HEK293 (cell line): ENCODE measurements around the gene C1orf167.

Experiments
- CTCF ChIA-PET: fragments of 350-600 bp; formaldehyde crosslinking; extraction: SDS; loops from one replicate; lab custom pipeline; 2021; ENCODE audit warnings: antibody characterized with exemption; lab: Yijun Ruan, JAX
- POLR2A ChIA-PET: fragments of 300-600 bp; formaldehyde crosslinking; extraction: SDS; loops from one replicate; lab custom pipeline; 2020; ENCODE audit warnings: antibody characterized with exemption, inconsistent platforms; lab: Yijun Ruan, JAX
- H3K27ac ChIP-seq: fragments of 200-500 bp; sonication (Bioruptor generic); 2 replicates; pipeline ENCODE4 v1.5.1; 2014; ENCODE audit warnings: low read depth, low read length, control low read depth, inconsistent platforms; ENCODE audit errors: extremely low read depth
- H3K36me3 ChIP-seq, 2 experiments: fragments of 200-500 bp in 1 of 2; sonication (Bioruptor generic) in 1 of 2; 1 replicate in 1 of 2; 2 replicates in 1 of 2; pipeline ENCODE4 v1.5.1; 2014 to 2017; ENCODE audit warnings: inconsistent platforms in 2 of 2, low read length in 2 of 2; ENCODE audit not compliant: control insufficient read depth in 2 of 2, insufficient read depth in 1 of 2
- H3K4me1 ChIP-seq: fragments of 200-500 bp; sonication (Bioruptor generic); 2 replicates; pipeline ENCODE4 v1.5.1; 2014; ENCODE audit warnings: mild to moderate bottlenecking, low read length, inconsistent platforms; ENCODE audit not compliant: control insufficient read depth, insufficient read depth
- H3K4me3 ChIP-seq: 2 replicates; pipeline ENCODE4 v1.5.1; 2011; ENCODE audit warnings: low read depth, mild to moderate bottlenecking, control low read depth, low read length, moderate library complexity
- H3K9me3 ChIP-seq: fragments of 200-500 bp; sonication (Bioruptor generic); 2 replicates; pipeline ENCODE4 v1.5.1; 2014; ENCODE audit warnings: low read depth, low read length, inconsistent platforms; ENCODE audit not compliant: control insufficient read depth, insufficient read depth
- GLIS1 ChIP-seq: fragments of 450-650 bp; formaldehyde crosslinking; IDR thresholded peaks from 2 replicates; pipeline ENCODE4 v1.5.1; 2016; ENCODE audit warnings: missing biosample characterization, missing genetic modification characterization
- KLF1 ChIP-seq: fragments of 450-650 bp; formaldehyde crosslinking; IDR thresholded peaks from 2 replicates; pipeline ENCODE4 v1.5.1; 2016; ENCODE audit warnings: missing biosample characterization, missing genetic modification characterization
- OSR2 ChIP-seq: fragments of 450-650 bp; formaldehyde crosslinking; IDR thresholded peaks from 2 replicates; pipeline ENCODE4 v1.5.1; 2016; ENCODE audit warnings: missing biosample characterization, missing genetic modification characterization
- SP2 ChIP-seq: fragments of 450-650 bp; formaldehyde crosslinking; IDR thresholded peaks from 2 replicates; pipeline ENCODE4 v1.5.1; 2016; ENCODE audit warnings: missing biosample characterization, missing genetic modification characterization
- ZFP41 ChIP-seq: fragments of 450-650 bp; formaldehyde crosslinking; IDR thresholded peaks from 2 replicates; pipeline ENCODE4 v1.5.1; 2016; ENCODE audit warnings: missing biosample characterization, missing genetic modification characterization, borderline replicate concordance
- ZNF394 ChIP-seq: fragments of 450-650 bp; formaldehyde crosslinking; IDR thresholded peaks from 2 replicates; pipeline ENCODE4 v1.5.1; 2016; ENCODE audit warnings: missing biosample characterization, missing genetic modification characterization, mild to moderate bottlenecking, moderate library complexity, borderline replicate concordance
- ZNF510 ChIP-seq: fragments of 450-650 bp; formaldehyde crosslinking; IDR thresholded peaks from 2 replicates; pipeline ENCODE4 v1.5.1; 2018; ENCODE audit warnings: mild to moderate bottlenecking, missing genetic modification characterization, missing biosample characterization; ENCODE audit not compliant: insufficient replicate concordance
- ZNF521 ChIP-seq: fragments of 450-650 bp; formaldehyde crosslinking; IDR thresholded peaks from 2 replicates; pipeline ENCODE4 v1.5.1; 2017; ENCODE audit warnings: missing biosample characterization, mild to moderate bottlenecking, missing genetic modification characterization
- ZNF664 ChIP-seq: fragments of 450-650 bp; formaldehyde crosslinking; IDR thresholded peaks from 2 replicates; pipeline ENCODE4 v1.5.1; 2016; ENCODE audit warnings: missing biosample characterization, missing genetic modification characterization
- ZNF76 ChIP-seq: fragments of 450-650 bp; formaldehyde crosslinking; IDR thresholded peaks from 2 replicates; pipeline ENCODE4; 2016; ENCODE audit warnings: low read depth, missing biosample characterization, missing genetic modification characterization, borderline replicate concordance
- ZNF777 ChIP-seq: fragments of 450-650 bp; formaldehyde crosslinking; IDR thresholded peaks from 2 replicates; pipeline ENCODE4 v1.5.1; 2017; ENCODE audit warnings: missing biosample characterization, missing genetic modification characterization, borderline replicate concordance
- TF ChIP-seq, protein P1 (sequence below): fragments of 450-650 bp; formaldehyde crosslinking; IDR thresholded peaks from 2 replicates; pipeline ENCODE4 v1.5.1; 2016; ENCODE audit warnings: missing biosample characterization, missing genetic modification characterization

Gene C1orf167

GRCh38 chr1:11729498-11730428 is 32.2 kb upstream of the C1orf167 start (continued):
- no peak for TF ChIP-seq ZNF76 (tag by site-specific recombination)

- no peak overlapping the region for H3K27ac ChIP-seq
- peak; percentile 85; the same call in 1 of the 2 replicates for TF ChIP-seq ZNF394 (tag by site-specific recombination)
- TF ChIP-seq OSR2 (tag by site-specific recombination): no peak
- no peaks in the 10 kb centered on the region for H3K36me3 ChIP-seq
- H3K4me1 ChIP-seq: no peaks in the 10 kb centered on the region
- CTCF ChIA-PET: interaction anchor here (1.3 kb wide), 1 partner anchor 11 kb away, joined by 4 read pairs; no protein-coding TSS in a partner anchor
- no peak overlapping the region for H3K4me3 ChIP-seq
- POLR2A ChIA-PET: no interaction called here
- no peaks in the 10 kb centered on the region for H3K9me3 ChIP-seq
Observed at GRCh38 chr1:11730429-11730891, 31.5 kb upstream of the C1orf167 start.

- CTCF ChIA-PET: interaction anchor here (0.6 to 1.3 kb wide), 2 partner anchors 12 to 622 kb away, joined by 4 to 5 read pairs; no protein-coding TSS in a partner anchor
- Histone ChIP-seq H3K9me3 (no peaks in the 10 kb centered on the region), H3K4me1 (no peaks in the 10 kb centered on the region), H3K4me3 (no peak overlapping the region), H3K27ac (no peak overlapping the region), H3K36me3 (no peaks in the 10 kb centered on the region)
- TF ChIP-seq ZNF777 (no peak), ZNF521 (no peak), GLIS1 (tag by site-specific recombination) (0 out of 2 replicates have a peak, but pooled peaks have one; percentile 10)
- POLR2A ChIA-PET: interaction anchor here (0.6 kb wide), 1 partner anchor 96 kb away, joined by 9 read pairs; no protein-coding TSS in a partner anchor
Observed at GRCh38 chr1:11731691-11732283, 30.2 kb upstream of the C1orf167 start.

GRCh38 chr1:11733306-11733705 is 28.7 kb upstream of the C1orf167 start:
- H3K36me3 ChIP-seq: no peaks in the 10 kb centered on the region
- H3K27ac ChIP-seq: no peak overlapping the region
- POLR2A ChIA-PET: no interaction called here
- no peaks in the 10 kb centered on the region for H3K9me3 ChIP-seq
- peaks cover 3% of the 10 kb centered on the region; the same call in 1 of the 2 replicates for H3K4me1 ChIP-seq
- CTCF ChIA-PET: interaction anchor here (1.1 kb wide), 1 partner anchor 13 kb away, joined by 3 read pairs; no protein-coding TSS in a partner anchor
- TF ChIP-seq ZFP41 (tag by site-specific recombination): no peak
- peak; percentile 28; the same call in 1 of the 2 replicates for TF ChIP-seq KLF1 (tag by site-specific recombination)
- no peak for TF ChIP-seq ZNF510
- TF ChIP-seq, all 188 proteins: peak for 1
- H3K4me3 ChIP-seq: no peak overlapping the region

DNA sequence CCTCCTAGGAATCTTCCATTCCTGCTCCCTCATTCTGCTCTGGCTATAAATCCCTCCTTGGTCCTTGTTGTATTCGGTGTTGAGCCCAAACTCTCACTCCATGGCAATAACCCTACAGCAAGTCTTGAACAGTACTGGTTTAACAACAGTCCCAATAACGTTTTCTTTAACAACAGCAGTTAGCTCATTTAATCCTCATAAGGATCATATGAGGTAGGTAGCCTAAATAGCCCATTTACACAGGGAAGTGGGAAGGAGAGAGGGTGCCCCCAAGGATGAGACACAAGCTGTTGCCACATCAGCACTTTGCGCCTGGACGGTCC is 26.5 kb upstream of the C1orf167 start:
- POLR2A ChIA-PET: interaction anchor here (0.6 to 2.1 kb wide), 2 partner anchors 68 to 308 kb away, joined by 3 to 5 read pairs; no protein-coding TSS in a partner anchor

More for the DNA sequence above, 26.5 kb upstream of the C1orf167 start:
- CTCF ChIA-PET: interaction anchor here (0.7 to 2.5 kb wide), 4 partner anchors 16 to 173 kb away, joined by 4 to 9 read pairs (median 5); partner anchors contain the start of gene FBXO6
- Histone ChIP-seq H3K9me3 (no peaks in the 10 kb centered on the region), H3K4me3 (peak overlapping the region; percentile 2; the same call in 1 of the 2 replicates), H3K27ac (no peak overlapping the region), H3K4me1 (peaks cover 3% of the 10 kb centered on the region; the same call in 1 of the 2 replicates), H3K36me3 (no peaks in the 10 kb centered on the region)
- TF ChIP-seq ZNF664 (tag by site-specific recombination) (peak; percentile 92), SP2 (tag by site-specific recombination) (no peak)
- TF ChIP-seq, protein P1, sequence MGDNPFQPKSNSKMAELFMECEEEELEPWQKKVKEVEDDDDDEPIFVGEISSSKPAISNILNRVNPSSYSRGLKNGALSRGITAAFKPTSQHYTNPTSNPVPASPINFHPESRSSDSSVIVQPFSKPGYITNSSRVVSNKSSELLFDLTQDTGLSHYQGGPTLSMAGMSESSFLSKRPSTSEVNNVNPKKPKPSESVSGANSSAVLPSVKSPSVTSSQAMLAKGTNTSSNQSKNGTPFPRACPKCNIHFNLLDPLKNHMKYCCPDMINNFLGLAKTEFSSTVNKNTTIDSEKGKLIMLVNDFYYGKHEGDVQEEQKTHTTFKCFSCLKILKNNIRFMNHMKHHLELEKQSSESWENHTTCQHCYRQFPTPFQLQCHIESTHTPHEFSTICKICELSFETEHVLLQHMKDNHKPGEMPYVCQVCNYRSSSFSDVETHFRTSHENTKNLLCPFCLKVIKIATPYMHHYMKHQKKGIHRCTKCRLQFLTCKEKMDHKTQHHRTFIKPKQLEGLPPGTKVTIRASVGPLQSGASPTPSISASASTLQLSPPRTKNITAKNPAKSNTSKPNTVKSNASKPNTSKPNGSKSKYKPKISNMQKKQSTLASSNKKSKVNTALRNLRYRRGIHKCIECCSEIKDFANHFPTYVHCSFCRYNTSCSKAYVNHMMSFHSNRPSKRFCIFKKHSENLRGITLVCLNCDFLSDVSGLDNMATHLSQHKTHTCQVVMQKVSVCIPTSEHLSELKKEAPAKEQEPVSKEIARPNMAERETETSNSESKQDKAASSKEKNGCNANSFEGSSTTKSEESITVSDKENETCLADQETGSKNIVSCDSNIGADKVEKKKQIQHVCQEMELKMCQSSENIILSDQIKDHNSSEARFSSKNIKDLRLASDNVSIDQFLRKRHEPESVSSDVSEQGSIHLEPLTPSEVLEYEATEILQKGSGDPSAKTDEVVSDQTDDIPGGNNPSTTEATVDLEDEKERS (tag by site-specific recombination): no peak
- TF ChIP-seq, all 188 proteins: peak for 1
